ENCODE data around the gene USP48. TPM values are rescaled to one million over a fixed set of nuclear protein-coding genes. Genes with fewer than 3 reads are reported as not detected.

Gene USP48
- total and polyA plus RNA-seq, 3 experiments from 2014 or later = 41.4 to 61.5 (median 60.6) TPM

GRCh38 chr1:21706151-21706835, 76.7 kb downstream of the USP48 start:
- Mint-ChIP-seq H3K27ac (peak overlapping the region in 2 of 8 donors; percentile 8 to 9), H3K27me3 (no peaks in the 10 kb centered on the region), H3K9me3 (no peaks in the 10 kb centered on the region), H3K36me3 (peaks cover 9 to 76% (median 24%) of the 10 kb centered on the region in 3 donors), H3K4me1 (no peaks in the 10 kb centered on the region), H3K4me3 (no peak overlapping the region)
- POLR2A ChIA-PET = interaction anchor here (0.6 kb wide), 1 partner anchor 113 kb away, joined by 3 read pairs; no protein-coding TSS in a partner anchor
- DNase-seq = no peak
- Histone ChIP-seq H3K27me3 (ENCODE audit: insufficient read depth, low read length, poor library complexity, severe bottlenecking) (no peaks in the 10 kb centered on the region), H3K9me3 (ENCODE audit: low read length) (no peaks in the 10 kb centered on the region), H3K4me1 (ENCODE audit: insufficient read depth, low read length) (no peaks in the 10 kb centered on the region), H3K4me3 (ENCODE audit: low read length) (no peak overlapping the region), H3K36me3 (ENCODE audit: insufficient read depth, low read length) (peaks cover 41% of the 10 kb centered on the region), H3K27ac (ENCODE audit: low read depth, low read length) (no peak overlapping the region)
- CTCF ChIA-PET = no interaction called here

- Mint-ChIP-seq H3K27ac (peak overlapping the region in 1 of 8 donors; percentile 11), H3K27me3 (no peaks in the 10 kb centered on the region), H3K4me3 (no peak overlapping the region), H3K9me3 (no peaks in the 10 kb centered on the region), H3K4me1 (peaks cover 0 to under 1% (median 0%) of the 10 kb centered on the region in 3 donors), H3K36me3 (peaks cover 9 to 76% (median 25%) of the 10 kb centered on the region in 3 donors)
- H3K9me3 ChIP-seq (ENCODE audit: low read length) = no peaks in the 10 kb centered on the region
- DNase-seq = no peak
- peaks cover 45% of the 10 kb centered on the region for H3K36me3 ChIP-seq (ENCODE audit: insufficient read depth, low read length)
- peak overlapping the region; percentile 7 for H3K27ac ChIP-seq (ENCODE audit: low read depth, low read length)
- H3K4me3 ChIP-seq (ENCODE audit: low read length) = no peak overlapping the region
- no peaks in the 10 kb centered on the region for H3K27me3 ChIP-seq (ENCODE audit: insufficient read depth, low read length, poor library complexity, severe bottlenecking)
- no peaks in the 10 kb centered on the region for H3K4me1 ChIP-seq (ENCODE audit: insufficient read depth, low read length)
- ChIA-PET CTCF (no interaction called here), POLR2A (no interaction called here)
Measured at GRCh38 chr1:21705303-21705980, 77.5 kb downstream of the USP48 start.

GRCh38 chr1:21704145-21704544, 78.8 kb downstream of the USP48 start:
- Mint-ChIP-seq H3K9me3 (no peaks in the 10 kb centered on the region), H3K36me3 (peaks cover 9 to 80% (median 26%) of the 10 kb centered on the region in 3 donors), H3K27ac (no peak overlapping the region), H3K27me3 (no peaks in the 10 kb centered on the region), H3K4me1 (peaks cover 0 to 4% (median 2%) of the 10 kb centered on the region in 3 donors), H3K4me3 (no peak overlapping the region)
- ChIA-PET POLR2A (no interaction called here), CTCF (no interaction called here)
- no peaks in the 10 kb centered on the region for H3K9me3 ChIP-seq (ENCODE audit: low read length)
- peaks cover 51% of the 10 kb centered on the region for H3K36me3 ChIP-seq (ENCODE audit: insufficient read depth, low read length)
- H3K27me3 ChIP-seq (ENCODE audit: insufficient read depth, low read length, poor library complexity, severe bottlenecking) = no peaks in the 10 kb centered on the region
- H3K4me3 ChIP-seq (ENCODE audit: low read length) = no peak overlapping the region
- no peaks in the 10 kb centered on the region for H3K4me1 ChIP-seq (ENCODE audit: insufficient read depth, low read length)
- H3K27ac ChIP-seq (ENCODE audit: low read depth, low read length) = peak overlapping the region; percentile 14
- no peak for DNase-seq

DNA sequence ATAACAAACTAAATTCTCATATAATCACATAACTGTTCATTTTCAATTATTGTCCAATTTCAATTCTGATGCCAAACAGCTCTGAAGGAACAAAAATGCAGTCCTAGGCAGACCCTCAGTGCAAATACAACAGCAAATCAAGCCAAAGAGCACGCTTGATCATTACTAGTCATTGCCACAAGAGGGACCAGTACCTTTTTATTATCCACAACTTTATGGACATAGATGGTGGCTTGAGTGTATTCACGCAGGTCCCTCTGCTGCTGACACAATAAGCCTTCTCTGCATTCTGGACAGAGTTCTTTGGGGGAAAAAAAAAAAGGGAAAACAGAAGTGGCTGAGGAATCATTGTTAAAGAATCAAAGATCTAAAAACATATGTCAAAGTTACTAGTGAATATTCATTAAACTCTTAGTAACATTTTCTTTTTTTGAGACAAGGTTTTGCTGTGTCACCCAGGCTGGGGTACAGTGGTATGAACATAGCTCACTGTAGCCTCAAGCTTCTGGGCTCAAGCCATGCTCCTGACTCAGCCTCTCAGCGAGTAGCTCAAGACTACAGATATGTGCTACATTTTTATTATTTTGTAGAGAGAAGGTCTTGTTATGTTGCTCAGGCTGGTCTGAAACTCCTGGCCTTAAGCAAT, 79.5 kb downstream of the USP48 start:
- Histone ChIP-seq H3K4me1 (ENCODE audit: insufficient read depth, low read length) (no peaks in the 10 kb centered on the region), H3K36me3 (ENCODE audit: insufficient read depth, low read length) (peaks cover 51% of the 10 kb centered on the region), H3K27ac (ENCODE audit: low read depth, low read length) (peak overlapping the region; percentile 14), H3K4me3 (ENCODE audit: low read length) (no peak overlapping the region), H3K9me3 (ENCODE audit: low read length) (no peaks in the 10 kb centered on the region), H3K27me3 (ENCODE audit: insufficient read depth, low read length, poor library complexity, severe bottlenecking) (no peaks in the 10 kb centered on the region)
- CTCF ChIA-PET = interaction anchor here (0.6 to 0.8 kb wide), 2 partner anchors 261 to 321 kb away, joined by 3 read pairs; no protein-coding TSS in a partner anchor
- peaks cover 2 to 4% (median 2%) of the 10 kb centered on the region in 3 donors for H3K4me1 Mint-ChIP-seq
- peak overlapping the region in 1 of 8 donors; percentile 17 for H3K27ac Mint-ChIP-seq
- DNase-seq = peak in 1 of 5 donors; percentile 2
- H3K27me3 Mint-ChIP-seq = no peaks in the 10 kb centered on the region
- H3K9me3 Mint-ChIP-seq = no peaks in the 10 kb centered on the region
- POLR2A ChIA-PET = no interaction called here
- H3K4me3 Mint-ChIP-seq = no peak overlapping the region
- H3K36me3 Mint-ChIP-seq = peaks cover 9 to 82% (median 26%) of the 10 kb centered on the region in 3 donors

- POLR2A ChIA-PET = no interaction called here
- H3K4me1 ChIP-seq (ENCODE audit: insufficient read depth, low read length) = no peaks in the 10 kb centered on the region
- H3K27ac Mint-ChIP-seq = peak overlapping the region in 2 of 8 donors; percentile 29 to 40
- peaks cover 11 to 85% (median 29%) of the 10 kb centered on the region in 3 donors for H3K36me3 Mint-ChIP-seq
- no peaks in the 10 kb centered on the region for H3K27me3 ChIP-seq (ENCODE audit: insufficient read depth, low read length, poor library complexity, severe bottlenecking)
- CTCF ChIA-PET = interaction anchor here (0.6 kb wide), 1 partner anchor 262 kb away, joined by 3 read pairs; no protein-coding TSS in a partner anchor
- H3K4me1 Mint-ChIP-seq = peaks cover 2 to 8% (median 4%) of the 10 kb centered on the region in 3 donors
- H3K9me3 ChIP-seq (ENCODE audit: low read length) = no peaks in the 10 kb centered on the region
- H3K27ac ChIP-seq (ENCODE audit: low read depth, low read length) = no peak overlapping the region
- H3K27me3 Mint-ChIP-seq = no peaks in the 10 kb centered on the region
- H3K4me3 ChIP-seq (ENCODE audit: low read length) = no peak overlapping the region
- no peak for DNase-seq
- H3K9me3 Mint-ChIP-seq = no peaks in the 10 kb centered on the region
- H3K36me3 ChIP-seq (ENCODE audit: insufficient read depth, low read length) = peaks cover 51% of the 10 kb centered on the region
- H3K4me3 Mint-ChIP-seq = no peak overlapping the region
Measured at GRCh38 chr1:21702780-21703179, 80.2 kb downstream of the USP48 start.

GRCh38 chr1:21701401-21701800, 81.5 kb downstream of the USP48 start:
- Histone ChIP-seq H3K4me3 (ENCODE audit: low read length) (no peak overlapping the region), H3K9me3 (ENCODE audit: low read length) (no peaks in the 10 kb centered on the region), H3K36me3 (ENCODE audit: insufficient read depth, low read length) (peaks cover 51% of the 10 kb centered on the region), H3K27ac (ENCODE audit: low read depth, low read length) (no peak overlapping the region), H3K27me3 (ENCODE audit: insufficient read depth, low read length, poor library complexity, severe bottlenecking) (no peaks in the 10 kb centered on the region), H3K4me1 (ENCODE audit: insufficient read depth, low read length) (no peaks in the 10 kb centered on the region)
- Mint-ChIP-seq H3K4me3 (no peak overlapping the region), H3K27ac (peak overlapping the region in 2 of 8 donors; percentile 64 to 69), H3K9me3 (no peaks in the 10 kb centered on the region), H3K27me3 (no peaks in the 10 kb centered on the region), H3K36me3 (peaks cover 11 to 82% (median 26%) of the 10 kb centered on the region in 3 donors), H3K4me1 (peaks cover 2 to 8% (median 4%) of the 10 kb centered on the region in 3 donors)
- ChIA-PET CTCF (no interaction called here), POLR2A (no interaction called here)
- no peak for DNase-seq

- Histone ChIP-seq H3K27ac (ENCODE audit: low read depth, low read length) (no peak overlapping the region), H3K27me3 (ENCODE audit: insufficient read depth, low read length, poor library complexity, severe bottlenecking) (no peaks in the 10 kb centered on the region), H3K4me1 (ENCODE audit: insufficient read depth, low read length) (no peaks in the 10 kb centered on the region), H3K36me3 (ENCODE audit: insufficient read depth, low read length) (peaks cover 49% of the 10 kb centered on the region), H3K4me3 (ENCODE audit: low read length) (no peak overlapping the region), H3K9me3 (ENCODE audit: low read length) (no peaks in the 10 kb centered on the region)
- H3K27ac Mint-ChIP-seq = peak overlapping the region in 3 of 8 donors; percentile 3 to 45 (median 10)
- H3K4me3 Mint-ChIP-seq = no peak overlapping the region
- DNase-seq = no peak
- ChIA-PET CTCF (no interaction called here), POLR2A (no interaction called here)
- H3K27me3 Mint-ChIP-seq = no peaks in the 10 kb centered on the region
- peaks cover 2 to 8% (median 4%) of the 10 kb centered on the region in 3 donors for H3K4me1 Mint-ChIP-seq
- H3K9me3 Mint-ChIP-seq = no peaks in the 10 kb centered on the region
- peaks cover 11 to 76% (median 24%) of the 10 kb centered on the region in 3 donors for H3K36me3 Mint-ChIP-seq
Measured at GRCh38 chr1:21700094-21700493, 82.9 kb downstream of the USP48 start.

DNA sequence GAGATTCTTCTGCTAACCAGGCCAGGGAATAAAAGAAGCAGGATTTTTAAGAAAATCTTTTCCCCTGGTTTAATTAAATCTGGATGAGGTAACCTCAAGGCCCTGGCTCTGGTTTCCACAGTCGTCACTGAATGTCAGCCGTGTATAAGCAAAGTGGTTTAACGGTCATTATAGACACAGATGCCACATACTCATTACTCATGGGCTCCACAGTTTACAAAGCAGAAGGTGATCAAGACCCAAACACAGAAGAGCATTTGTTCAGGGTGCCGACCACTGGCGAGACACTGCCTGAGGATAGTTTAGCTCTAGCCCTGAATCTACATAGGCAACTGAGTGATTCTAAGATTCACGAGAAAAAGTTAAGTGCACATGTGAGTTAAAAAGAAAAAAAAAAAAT, 86.0 kb downstream of the USP48 start:
- Mint-ChIP-seq H3K4me3 (no peak overlapping the region), H3K36me3 (peaks cover 7 to 77% (median 19%) of the 10 kb centered on the region in 3 donors), H3K27me3 (no peaks in the 10 kb centered on the region), H3K4me1 (peaks cover 2 to 8% (median 4%) of the 10 kb centered on the region in 3 donors), H3K27ac (no peak overlapping the region), H3K9me3 (no peaks in the 10 kb centered on the region)
- ChIA-PET CTCF (no interaction called here), POLR2A (no interaction called here)
- no peak for DNase-seq
- Histone ChIP-seq H3K9me3 (ENCODE audit: low read length) (no peaks in the 10 kb centered on the region), H3K27ac (ENCODE audit: low read depth, low read length) (no peak overlapping the region), H3K27me3 (ENCODE audit: insufficient read depth, low read length, poor library complexity, severe bottlenecking) (no peaks in the 10 kb centered on the region), H3K4me1 (ENCODE audit: insufficient read depth, low read length) (no peaks in the 10 kb centered on the region), H3K4me3 (ENCODE audit: low read length) (no peak overlapping the region), H3K36me3 (ENCODE audit: insufficient read depth, low read length) (peaks cover 44% of the 10 kb centered on the region)
